Kasumi-1 (cell line): ENCODE data around the gene PBRM1.

Experiments
- DNase-seq, 2 experiments: peaks; one replicate each; lab custom pipeline; 2025; lab: John Stamatoyannopoulos, UW

PBRM1 gene

DNA sequence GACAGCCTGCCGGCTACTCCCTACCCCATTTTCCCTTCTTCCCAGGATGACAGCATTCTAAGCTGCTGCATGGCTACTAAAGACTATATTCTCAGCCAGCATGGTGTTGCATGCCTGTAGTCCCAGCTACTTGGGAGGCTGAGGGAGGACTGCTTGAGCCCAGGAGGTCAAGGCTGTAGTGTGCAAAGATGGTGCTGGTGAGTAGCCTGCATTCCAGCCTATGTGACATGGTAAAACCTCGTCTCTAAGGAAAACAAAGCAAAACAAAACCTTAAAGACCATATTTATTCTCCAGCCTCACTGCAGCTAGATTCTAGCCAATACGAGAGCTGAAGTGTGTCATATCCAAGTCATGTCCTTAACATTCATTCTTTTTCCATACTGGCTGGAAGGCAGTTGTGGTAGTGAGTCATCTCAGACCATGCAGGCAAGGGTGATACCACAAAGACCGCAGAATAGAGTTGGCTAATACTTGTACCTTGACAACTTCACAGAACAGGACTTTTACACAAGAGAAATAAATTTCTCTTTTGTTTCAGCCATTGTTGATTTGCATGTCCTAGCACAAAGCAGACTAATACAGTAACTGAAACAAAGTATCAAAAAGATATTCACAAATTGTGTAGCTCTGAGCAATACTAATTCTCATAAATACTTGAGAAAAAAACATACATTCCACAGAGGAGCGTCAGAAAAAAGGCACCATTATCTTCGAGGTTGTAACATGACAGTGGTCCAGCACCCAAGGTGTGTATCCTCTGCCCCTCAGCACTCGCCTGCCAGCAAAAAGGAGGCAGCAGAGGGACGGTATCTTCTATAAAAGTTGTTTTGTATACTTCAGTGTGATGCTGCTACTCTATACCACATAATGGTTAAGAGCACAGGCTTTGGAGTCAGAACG lies 14.8 kb downstream of the PBRM1 start:
- peak; percentile 73 to 74 for DNase-seq

DNA sequence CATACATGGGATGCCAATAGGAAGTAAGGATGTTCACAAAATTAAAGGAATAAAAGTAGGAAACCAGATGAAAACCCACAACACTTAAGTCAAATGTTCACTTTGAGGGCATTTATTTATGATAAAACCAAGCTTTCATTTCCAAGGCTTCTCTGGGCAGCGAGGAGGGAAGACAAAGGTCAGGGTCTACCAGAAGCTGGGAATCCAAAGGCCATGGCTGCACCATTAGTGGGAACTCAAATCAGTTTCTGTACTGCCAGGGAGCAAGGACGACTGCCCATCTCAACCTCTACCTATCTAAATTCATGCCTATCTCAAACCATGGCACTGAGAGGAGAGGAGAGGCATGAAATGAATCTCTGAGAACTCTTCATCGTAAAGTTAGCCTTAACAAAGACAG lies 22.6 kb downstream of the PBRM1 start:
- no peak for DNase-seq

DNA sequence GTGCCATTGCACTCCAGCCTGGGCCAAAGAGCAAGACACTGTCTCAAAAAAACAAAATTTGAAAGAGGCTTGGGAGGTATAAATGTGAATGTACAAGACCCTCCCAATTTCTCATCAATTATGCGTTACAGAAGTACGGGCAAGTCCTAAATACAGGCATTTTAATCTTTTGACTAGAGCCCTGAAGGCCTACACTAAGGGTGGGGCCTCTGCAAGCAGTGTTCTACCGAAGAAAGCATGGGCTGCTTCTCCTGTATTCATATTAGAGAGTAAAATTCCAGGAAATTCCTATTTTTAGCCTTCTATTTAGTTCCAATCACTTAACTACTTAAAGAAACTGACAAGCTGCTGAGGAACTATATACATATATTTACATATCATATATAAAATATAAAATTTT lies 25.7 kb downstream of the PBRM1 start:
- no peak for DNase-seq

DNA sequence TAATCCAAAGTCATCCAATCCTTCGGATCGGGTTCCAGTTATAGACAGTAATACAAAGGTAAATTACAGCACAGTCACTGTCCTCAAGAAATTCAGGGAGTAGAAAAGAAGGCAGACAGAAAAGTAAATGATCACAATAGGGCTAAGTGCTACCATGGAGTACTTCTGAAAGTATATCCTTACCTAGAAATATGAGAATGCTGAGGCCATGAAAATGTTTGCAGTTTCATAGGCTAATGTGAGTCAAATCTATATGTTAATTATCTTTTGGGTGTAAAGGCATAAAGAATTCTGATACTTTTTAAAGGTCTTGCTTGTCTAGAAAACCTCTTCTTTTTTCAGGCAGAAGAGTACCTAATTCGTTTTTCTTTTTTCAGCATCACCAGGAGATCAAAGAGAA lies 29.8 kb downstream of the PBRM1 start:
- DNase-seq, result no peak

DNA sequence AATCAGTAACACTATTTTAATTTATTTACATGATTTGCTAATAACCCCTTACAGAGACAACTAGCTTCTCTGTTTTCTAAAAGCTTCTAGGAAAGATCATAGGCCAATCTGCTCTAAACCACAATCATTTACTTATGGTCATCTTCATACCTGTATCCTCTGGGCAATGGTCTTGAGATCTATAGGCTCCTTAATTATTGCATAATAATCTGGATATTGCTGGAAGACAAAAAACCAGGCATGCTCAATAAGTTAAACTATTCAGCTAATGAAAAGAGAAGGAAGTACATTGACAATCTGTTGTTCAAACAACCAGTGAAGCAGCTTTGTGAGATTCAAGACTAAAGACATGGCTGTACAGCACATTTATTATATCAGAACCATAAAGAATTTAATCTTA lies 34.1 kb downstream of the PBRM1 start:
- DNase-seq, result no peak

DNA sequence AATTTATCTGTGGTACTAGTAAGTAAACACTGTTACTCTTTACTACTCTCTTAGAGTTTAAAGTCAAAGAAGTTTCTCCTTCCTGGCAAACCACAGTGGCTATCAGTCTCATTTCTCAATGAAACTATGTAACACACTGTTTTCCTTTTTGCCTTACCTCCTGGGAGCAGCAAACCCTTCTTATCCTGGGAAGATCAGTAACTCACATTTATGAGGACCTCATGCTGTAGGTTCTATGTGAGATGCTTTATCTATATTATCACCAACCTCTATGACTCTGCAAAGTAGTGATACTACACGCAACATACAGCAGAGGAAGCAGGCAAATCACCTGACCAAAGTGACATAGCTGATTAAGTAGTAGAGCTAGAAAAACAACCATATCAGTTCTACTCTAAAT lies 35.3 kb downstream of the PBRM1 start:
- no peak for DNase-seq

DNA sequence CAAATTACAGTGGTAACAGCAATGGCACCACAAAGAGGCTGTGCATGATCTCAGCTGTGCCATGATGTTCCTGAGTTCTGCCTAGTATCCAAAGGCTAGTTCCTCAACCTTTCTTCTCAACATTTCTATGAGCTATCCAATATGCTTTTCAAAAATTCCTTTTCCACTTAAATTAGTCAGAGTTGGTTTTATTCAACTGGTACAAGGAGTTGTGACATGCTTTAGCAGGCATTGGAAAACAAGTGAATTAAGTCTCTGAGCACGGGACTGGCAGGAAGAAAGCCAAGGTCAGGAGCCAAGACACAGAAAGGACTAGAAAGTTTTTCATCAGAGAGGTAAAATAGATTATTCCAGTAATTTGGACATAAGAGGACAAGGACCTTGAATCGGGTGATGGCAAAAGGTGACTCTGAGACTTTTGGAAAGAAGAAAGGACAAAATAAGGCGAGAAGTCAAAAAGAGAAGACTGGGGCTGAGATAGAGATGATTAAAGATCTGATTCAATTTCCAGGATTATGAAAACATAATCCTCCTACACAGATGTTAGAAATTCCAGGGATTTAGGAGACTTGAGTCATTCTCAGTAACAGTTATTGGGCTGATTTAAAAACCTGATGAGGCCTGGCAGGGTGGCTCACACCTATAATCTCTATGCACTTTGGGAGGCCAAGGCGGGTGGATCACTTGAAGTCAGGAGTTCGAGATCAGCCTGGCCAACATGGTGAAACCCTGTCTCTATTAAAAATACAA lies 36.1 kb downstream of the PBRM1 start:
- no peak for DNase-seq

DNA sequence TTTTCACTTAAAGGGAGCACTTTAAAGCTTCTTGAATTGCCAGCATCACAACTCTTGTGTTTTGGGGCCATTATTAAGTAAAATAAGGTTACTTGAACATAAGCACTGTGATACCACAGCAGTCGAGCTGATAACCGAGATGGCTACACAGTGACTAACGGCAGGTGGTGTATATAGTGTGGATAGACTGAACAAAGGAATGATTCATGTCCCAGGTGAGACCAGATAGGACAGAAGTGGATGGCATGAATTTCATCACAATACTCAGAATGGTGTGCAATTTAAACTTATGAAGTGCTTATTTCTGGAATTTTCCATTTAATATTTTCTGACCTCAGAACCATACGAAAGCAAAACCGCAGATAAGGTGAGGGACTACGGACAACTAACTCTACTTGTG lies 40.2 kb downstream of the PBRM1 start:
- DNase-seq, result no peak

DNA sequence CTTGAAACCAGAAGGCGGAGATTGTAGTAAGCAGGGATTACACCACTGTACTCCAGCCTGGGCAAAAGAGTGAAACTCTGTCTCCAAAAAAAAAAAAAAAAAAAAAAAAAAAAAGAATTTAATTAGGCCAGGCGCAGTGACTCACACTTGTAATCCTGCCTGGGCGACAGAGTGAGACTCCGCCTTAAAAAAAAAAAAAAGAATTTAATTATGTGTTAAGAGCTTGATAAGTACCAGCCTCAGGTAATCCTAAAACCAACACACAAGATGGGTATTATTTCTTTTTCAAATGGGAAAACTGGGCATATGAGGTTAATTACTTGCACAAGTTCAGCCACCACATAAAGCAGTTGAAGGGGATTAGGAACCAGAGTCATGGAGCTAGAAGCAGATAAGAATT lies 49.0 kb downstream of the PBRM1 start:
- DNase-seq, result no peak

DNA sequence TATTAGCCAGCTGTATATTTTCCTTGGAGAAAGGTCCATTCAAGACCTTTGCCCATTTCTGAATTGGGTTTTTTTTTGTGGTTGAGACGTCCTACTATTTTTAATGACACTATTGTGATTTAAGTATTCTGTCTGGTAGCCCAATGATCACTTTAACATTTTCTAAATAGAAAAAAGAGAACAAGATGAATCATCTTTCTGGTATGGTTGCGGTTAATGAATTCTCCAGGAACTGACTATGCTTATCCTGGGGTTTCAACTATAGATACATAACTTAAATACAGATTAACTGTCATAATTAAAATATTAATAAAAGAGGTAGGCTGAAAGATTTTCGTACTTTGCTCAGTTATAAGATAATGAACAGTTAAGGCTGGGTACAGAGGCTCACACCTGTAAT lies 51.9 kb downstream of the PBRM1 start:
- DNase-seq, result no peak

DNA sequence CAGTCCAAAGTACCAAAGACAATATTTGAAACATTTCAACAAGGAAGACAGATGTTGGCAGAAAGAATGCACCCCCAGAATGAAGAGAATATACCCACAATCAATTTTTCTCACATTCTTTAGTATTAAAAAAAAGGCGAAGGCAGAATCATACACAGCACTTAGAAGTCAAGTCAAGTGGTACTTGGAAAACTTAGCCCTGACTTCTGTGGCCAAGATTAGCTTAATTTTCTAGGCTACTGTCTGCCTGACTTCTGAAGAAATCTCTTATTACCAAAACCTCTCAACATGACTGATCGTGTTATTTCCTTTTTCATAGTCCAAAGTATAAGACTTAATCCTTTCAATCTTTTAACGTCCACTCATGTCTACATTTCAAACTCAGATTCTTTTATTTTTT lies 60.7 kb downstream of the PBRM1 start:
- no peak for DNase-seq

DNA sequence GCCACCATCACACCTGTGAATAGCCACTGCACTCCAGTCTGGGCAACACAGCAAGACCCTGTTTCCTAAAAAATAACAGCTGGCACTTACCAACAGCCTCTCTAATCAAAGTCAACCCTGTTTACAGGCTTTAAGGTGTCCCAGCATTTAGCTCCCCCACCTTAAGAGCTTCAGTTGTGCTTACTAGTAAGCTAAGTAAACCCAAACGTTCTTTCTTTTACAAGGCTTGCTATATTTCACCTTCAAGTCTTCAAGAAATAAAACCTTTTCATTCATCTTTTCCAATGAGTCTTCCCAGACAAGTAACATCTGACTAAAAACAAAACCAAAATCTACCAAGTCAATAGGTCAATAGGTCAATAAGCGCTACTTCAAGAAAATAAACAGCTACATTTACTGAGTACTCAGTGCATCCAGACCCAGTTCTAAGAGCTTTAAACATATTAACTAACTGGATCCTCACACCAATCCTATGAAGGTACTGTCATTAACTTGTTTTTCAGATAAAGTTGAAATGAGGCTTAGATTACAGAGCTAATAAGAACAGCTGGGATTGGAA lies 62.4 kb downstream of the PBRM1 start:
- DNase-seq, result no peak

DNA sequence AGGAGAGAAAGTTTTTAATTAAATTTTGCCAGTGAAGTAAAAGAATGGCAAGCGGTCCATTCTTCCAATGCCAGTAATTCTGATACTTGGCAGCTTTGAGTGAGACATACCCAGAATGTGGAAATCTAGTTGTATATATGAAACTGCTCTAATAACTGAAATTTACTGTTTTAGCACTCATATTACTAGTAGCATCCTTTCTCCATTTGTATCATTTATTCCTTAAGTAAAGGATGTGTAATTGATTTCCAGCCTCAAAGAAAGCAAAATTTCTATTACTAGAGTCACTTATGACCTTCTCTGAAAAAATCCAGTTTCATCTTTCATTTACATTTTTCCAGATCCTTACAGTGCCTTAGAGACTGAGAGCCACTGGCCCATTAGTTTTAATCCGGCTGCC lies 65.1 kb downstream of the PBRM1 start:
- DNase-seq, result no peak

DNA sequence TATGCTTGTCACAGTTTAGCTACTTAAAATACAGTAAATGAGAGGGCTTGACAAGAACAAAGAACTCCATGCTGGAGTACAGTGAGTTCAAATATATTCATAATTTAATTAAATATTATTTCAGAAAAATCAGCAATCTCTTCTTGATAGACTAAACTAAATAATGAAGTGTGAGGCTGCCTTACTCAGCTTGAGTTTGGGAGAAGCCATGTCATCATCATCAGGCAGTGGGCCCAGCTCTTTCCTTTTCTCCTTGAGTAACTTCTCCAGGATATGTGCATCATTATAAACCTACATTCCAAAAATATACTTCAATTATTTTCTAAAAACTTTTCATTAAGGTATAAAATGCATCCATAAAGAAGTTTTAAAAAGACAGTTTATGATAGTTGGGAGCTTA lies 70.5 kb downstream of the PBRM1 start:
- no peak for DNase-seq

DNA sequence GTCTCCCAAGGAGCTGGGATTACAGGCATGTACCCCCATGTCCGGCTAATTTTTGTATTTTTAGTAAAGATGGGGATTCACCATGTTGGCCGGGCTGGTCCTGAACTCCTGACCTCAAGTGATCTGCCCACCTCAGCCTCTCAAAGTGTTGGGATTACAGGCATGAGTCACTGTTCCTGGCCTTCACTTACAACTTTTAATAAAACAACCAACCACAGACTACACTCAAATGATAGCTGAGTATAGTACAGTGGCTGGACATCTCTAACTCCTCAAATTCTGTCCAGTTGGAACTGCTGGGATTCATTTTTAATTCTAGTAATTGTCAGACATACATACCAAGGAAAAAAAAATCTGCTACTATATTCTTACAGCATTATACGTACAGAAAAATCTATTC lies 71.0 kb downstream of the PBRM1 start:
- DNase-seq, result no peak

DNA sequence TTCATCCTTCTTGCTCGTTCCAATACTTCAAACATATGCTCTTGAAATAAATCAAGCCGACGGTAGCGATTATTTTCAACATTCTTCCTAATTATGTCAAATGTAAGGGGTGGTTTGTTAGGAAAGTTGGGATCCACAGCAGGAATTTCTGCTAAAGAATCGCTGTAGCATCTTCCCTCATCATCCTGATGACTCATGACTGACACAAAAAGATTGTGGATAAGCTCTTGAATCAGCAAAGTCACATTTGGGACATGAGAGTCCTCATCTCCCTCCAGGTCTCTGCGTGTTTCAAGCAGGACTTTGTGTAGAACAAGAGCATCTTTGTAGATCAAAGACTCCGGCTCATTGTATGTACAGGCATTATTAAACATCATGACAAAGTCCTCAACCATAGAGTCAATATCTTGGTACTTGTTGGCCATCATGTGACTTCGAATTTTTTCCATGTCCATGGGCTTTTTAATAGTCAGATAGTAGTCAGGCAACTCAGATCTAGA lies 76.3 kb downstream of the PBRM1 start:
- no peak for DNase-seq

DNA sequence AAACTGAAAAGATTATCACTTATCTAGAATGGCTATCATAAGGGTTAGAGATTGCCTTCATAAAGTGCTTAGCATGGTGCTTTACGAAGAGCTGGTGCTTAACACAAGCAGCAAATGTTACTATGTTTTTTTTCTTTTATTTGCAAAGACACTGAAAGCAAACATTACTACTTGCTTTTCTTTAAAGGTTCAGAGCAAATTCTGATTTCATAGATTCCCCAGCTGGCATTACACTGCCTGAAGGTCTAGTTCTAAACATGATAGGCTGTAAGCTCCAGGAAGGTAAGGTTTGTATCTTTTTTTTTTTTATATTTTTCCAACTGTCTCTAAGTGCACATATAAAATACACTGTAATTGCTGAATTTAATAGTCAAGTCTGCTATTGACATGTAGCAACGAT lies 77.4 kb downstream of the PBRM1 start:
- DNase-seq, result no peak

DNA sequence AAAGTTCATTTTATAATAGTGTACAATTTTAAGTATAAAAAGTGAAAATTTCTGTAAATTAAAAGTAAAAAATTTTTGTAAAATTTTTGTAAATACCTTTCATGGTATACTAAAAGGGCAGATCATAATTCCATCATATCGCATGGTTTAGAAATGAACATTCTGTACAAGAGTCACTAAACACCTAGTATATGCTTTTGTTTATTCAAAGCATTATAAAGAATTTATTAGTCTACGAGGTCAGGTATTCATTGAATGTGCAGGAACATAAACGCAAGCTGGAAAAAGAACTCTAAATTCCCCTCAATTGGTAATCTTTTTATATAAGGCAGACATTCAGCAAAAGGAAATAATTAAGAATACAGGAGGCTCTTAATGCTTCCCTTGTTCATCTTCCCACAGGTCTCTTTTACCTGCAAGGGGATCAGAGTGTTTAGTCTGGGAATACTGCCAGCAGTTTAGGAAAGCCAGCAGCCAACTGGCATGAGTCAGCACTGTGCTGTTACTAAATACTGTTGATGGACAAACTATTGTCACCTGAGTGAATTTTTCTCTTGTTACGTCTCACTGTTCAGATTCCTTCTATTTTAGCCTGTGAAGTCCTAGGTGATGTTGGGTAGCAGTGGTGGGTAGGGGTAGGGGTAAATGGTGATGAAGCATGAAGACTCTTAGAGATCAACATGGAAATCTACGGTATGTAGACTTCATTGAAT lies 79.2 kb downstream of the PBRM1 start:
- DNase-seq, result no peak

DNA sequence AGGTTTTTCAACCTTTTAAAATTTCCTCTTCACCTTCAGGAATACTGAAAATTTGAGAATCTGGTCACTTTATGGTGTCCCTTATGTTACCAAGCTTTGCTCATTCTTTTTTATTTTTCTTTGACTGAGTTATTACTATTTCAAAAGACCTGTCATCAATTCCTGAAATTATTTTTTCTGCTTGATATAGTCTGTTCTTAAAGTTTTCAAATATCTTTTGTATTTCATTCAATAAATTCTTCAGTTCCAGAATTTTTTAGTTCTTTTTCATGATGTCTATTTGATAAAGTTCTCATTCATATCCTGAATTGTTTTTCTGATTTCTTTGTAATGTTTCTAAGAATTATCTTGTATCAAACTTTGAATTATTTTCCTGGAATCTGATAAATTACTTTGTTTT lies 85.5 kb downstream of the PBRM1 start:
- no peak for DNase-seq

DNA sequence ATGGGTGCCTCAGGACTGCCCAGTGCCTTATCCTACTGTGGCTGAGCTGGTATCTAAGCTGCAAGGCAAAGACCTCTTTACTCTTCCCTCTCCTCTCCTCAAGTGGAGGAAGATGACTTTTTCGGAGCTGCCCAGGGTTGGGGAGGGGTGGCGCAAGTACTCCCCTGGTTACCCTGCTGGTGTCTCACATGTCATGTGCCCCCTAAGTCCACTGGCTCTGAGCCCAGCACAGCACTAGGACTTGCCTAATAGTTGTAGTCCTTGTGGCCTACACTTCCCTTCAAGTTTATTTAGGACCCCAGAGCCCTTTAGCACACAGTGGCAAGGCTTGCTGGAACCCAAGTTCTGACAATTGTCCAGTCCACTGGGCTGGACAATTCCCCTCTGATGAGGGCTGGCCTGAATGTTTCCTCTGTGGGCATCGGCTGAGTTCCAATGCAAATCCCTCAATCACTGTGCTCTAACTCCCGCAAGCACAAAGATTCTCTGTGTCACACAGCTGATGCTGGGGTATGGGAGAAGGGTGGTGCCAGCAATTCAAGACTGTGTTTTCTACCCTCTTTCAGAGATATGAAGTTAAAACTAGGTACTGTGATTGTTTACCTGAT lies 89.0 kb downstream of the PBRM1 start:
- DNase-seq, result no peak

DNA sequence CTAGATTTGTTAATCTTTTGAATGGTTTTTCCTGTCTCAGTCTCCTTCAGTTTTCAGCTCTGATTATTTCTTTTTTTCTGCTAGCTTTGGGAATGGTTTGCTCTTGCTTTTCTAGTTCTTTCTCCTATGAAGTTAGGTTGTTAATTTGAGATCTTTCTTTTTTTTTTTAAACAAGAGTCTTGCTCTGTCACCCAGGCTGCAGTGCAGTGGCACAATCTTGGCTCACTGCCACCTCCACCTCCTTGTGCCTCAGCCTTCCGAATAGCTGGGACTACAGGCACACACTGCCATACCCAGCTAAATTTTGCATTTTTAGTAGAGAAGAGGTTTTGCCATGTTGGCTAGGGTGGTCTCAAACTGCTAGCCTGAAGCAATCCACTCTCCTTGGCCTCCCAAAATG lies 92.6 kb downstream of the PBRM1 start:
- DNase-seq, result no peak
